Measurements from ENCODE around the gene ATIC.

DNA sequence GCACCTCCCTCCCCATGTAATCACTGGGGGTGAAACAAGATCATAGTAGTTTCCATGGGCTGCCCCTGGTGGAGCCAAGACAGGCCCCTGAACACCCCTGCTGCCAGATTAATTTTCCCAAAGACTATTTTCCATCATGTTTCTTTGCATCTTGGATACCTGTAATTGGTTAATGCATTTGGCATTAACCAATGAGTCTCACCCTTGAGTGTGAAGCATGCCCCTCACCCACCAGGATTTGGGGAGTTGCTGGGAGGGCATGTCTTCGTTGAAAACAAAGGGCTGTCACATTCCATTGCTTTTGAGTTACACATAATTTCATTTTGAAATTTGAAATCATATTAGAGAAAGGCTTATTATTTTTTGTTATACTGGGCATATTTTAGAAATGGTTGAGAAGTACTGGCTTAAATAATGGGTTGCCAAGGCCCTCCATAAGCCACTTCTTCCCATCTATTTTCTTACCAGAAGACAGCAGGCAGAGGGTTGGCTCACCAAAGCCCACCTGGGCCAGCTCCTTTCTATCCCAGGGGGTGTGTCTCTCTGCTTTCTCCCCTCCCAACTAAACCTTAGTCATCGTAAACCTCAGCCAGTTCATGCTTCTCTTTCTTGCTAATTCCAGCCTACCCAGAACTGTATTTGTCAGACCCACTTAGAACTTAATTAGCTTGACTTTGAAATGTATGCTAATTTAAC, 51.8 kb downstream of the ATIC start:
- TF ChIP-seq, protein P1, sequence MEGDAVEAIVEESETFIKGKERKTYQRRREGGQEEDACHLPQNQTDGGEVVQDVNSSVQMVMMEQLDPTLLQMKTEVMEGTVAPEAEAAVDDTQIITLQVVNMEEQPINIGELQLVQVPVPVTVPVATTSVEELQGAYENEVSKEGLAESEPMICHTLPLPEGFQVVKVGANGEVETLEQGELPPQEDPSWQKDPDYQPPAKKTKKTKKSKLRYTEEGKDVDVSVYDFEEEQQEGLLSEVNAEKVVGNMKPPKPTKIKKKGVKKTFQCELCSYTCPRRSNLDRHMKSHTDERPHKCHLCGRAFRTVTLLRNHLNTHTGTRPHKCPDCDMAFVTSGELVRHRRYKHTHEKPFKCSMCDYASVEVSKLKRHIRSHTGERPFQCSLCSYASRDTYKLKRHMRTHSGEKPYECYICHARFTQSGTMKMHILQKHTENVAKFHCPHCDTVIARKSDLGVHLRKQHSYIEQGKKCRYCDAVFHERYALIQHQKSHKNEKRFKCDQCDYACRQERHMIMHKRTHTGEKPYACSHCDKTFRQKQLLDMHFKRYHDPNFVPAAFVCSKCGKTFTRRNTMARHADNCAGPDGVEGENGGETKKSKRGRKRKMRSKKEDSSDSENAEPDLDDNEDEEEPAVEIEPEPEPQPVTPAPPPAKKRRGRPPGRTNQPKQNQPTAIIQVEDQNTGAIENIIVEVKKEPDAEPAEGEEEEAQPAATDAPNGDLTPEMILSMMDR (IDR thresholded peaks at IDR 0.05) = no peak
- TF ChIP-seq ZFX (IDR thresholded peaks at IDR 0.05; ENCODE audit: borderline replicate concordance) = no peak

All from 22Rv1 (cell line).